Gastrocnemius medialis (tissue), 4 donors: Measurements from ENCODE around the gene EPN3. TPM values are rescaled to one million over a fixed set of nuclear protein-coding genes. Genes with fewer than 3 reads are reported as not detected.

Experiments
- ATAC-seq, 2 donors: fragments of 150-250 bp; one replicate each; pipeline ENCODE4 v1.9.1; 2016
- DNase-seq, 2 donors: peaks; one replicate each; pipeline ENCODE4 v3.0.0-alpha.2; 2019
- H3K27ac ChIP-seq, 4 donors: fragments of 200-600 bp; sonication (generic); 1 replicate in 1 of 4; 2 replicates in 3 of 4; pipeline ENCODE4 v1.5.1; 2016 to 2018; ENCODE audit warnings: mild to moderate bottlenecking in 2 of 4, moderate library complexity in 1 of 4
- H3K27me3 ChIP-seq, 3 donors: fragments of 200-600 bp; sonication (generic) in 2 of 3; 1 replicate in 1 of 3; 2 replicates in 2 of 3; pipeline versions ENCODE4 v1.5.1 to v1.6.0; 2016 to 2019; ENCODE audit warnings: mild to moderate bottlenecking in 1 of 3, moderate library complexity in 1 of 3
- H3K36me3 ChIP-seq, 2 donors: fragments of 200-600 bp; sonication (generic) in 1 of 2; one replicate each; pipeline ENCODE4 v1.5.1; 2017 to 2018
- H3K4me1 ChIP-seq, 2 donors: fragments of 200-600 bp; sonication (generic) in 1 of 2; one replicate each; pipeline ENCODE4 v1.5.1; 2016 to 2017; ENCODE audit warnings: mild to moderate bottlenecking in 2 of 2
- H3K4me3 ChIP-seq, 4 donors: fragments of 200-600 bp; sonication (generic) in 3 of 4; 1 replicate in 1 of 4; 2 replicates in 3 of 4; pipeline ENCODE4 v1.5.1; 2016 to 2019; ENCODE audit warnings: mild to moderate bottlenecking in 2 of 4
- H3K9me3 ChIP-seq, 3 donors: fragments of 200-600 bp; sonication (generic) in 2 of 3; 1 replicate in 1 of 3; 2 replicates in 2 of 3; pipeline ENCODE4 v1.5.1; 2016 to 2019
- CTCF ChIP-seq, 5 experiments: fragments of 450-650 bp in 3 of 5; fragments of 200-600 bp in 2 of 5; sonication (generic) in 2 of 5; IDR thresholded peaks in 4 of 5; conservative IDR thresholded peaks in 1 of 5; 1 replicate in 4 of 5; 2 replicates in 1 of 5; pipeline ENCODE4 v1.5.1; 2016 to 2019; ENCODE audit warnings: antibody characterized with exemption in 5 of 5, mild to moderate bottlenecking in 3 of 5, moderate library complexity in 3 of 5
- POLR2A ChIP-seq, 2 donors: fragments of 450-650 bp; IDR thresholded peaks; one replicate each; pipeline ENCODE4 v1.6.1; 2017; ENCODE audit warnings: antibody characterized with exemption in 2 of 2, mild to moderate bottlenecking in 2 of 2, moderate library complexity in 2 of 2
- in situ Hi-C, 4 donors: fragments of 200-750 bp; cut with MboI; loops; one replicate each; pipeline versions ENCODE4 v1.15.0 to v1.8.0; 2017; ENCODE audit warnings: low sequenced_read_pairs in 4 of 4
- intact Hi-C: fragments of 100-400 bp; cut with DNase I; formaldehyde crosslinking; loops from one replicate; pipeline ENCODE4 v1.15.1; 2023; ENCODE audit warnings: low total_unique reads
- total RNA-seq, 4 donors: library from RNA; depleted of rRNA; stranded (reverse); fragments of >200 nt; gene quantifications; one replicate each; pipeline versions ENCODE4 v1.1.0 to v1.2.3, GENCODE V29; 2016

Gene EPN3
- total RNA-seq, 4 donors from 2014 or later, result not detected

- no peak for ATAC-seq
Measured at GRCh38 chr17:50546701-50547034, 14.1 kb downstream of the EPN3 start.

DNA sequence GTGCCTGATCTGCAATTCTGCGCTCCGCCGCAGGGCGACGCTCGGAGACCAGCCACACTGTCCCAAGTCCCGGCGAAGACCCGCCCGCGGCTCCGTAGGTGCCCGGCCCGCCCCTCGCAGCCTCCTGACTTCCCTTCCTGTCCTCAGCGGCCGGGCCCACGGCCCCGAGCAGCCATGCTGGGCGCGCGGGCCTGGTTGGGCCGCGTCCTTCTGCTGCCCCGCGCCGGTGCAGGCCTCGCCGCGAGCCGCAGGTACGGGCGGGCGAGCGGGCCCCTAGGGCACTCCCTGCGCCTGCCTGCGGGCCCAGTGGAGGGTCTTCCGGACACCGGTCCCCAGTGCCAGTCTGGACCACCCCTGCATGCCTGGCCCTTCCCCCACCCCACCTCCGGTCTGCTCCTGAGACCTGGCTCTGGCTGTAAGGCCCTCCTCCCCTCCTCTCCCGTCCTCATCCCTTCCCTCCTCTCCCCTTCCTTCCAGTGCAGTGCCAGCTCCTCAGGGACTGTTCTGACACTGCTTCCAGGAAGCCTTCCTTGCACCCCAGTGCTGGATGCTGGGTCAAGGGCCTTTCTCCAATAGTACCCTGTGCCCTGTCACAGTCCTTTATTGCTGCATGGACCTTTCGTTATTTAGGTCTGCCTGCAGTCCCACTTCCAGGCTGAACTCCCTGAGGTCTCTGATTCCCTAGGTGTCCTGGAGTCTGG, 14.7 kb downstream of the EPN3 start, which contains the start of gene SPATA20:
SPATA20 (plus strand) TSS at position 140 of the 701 bp plus-strand sequence; CDS start at position 175, 35 bp downstream.
- Histone ChIP-seq H3K27ac (peak within 1 kb of the TSS; percentile 76 to 84 (median 82)), H3K4me1 (peaks cover 16 to 21% of the 10 kb centered on the region in 2 donors), H3K9me3 (no peaks in the 10 kb centered on the region), H3K27me3 (no peaks in the 10 kb centered on the region), H3K36me3 (peaks cover 0 to 8% of the 10 kb centered on the region in 2 donors), H3K4me3 (peak within 1 kb of the TSS; percentile 61 to 71 (median 67))
- TF ChIP-seq POLR2A (IDR thresholded peaks at IDR 0.05) (peak; percentile 70 to 84), CTCF (IDR thresholded peaks at IDR 0.05 in 4 of 5, conservative IDR thresholded peaks at IDR 0.05 in 1 of 5) (peak; percentile 96 to 100 (median 98))
- intact Hi-C loops, result loop anchor here (1.0 to 5.0 kb wide), 5 partner anchors 65 to 405 kb away; no protein-coding TSS in a partner anchor
- ATAC-seq (peak; percentile 77 to 80), DNase-seq (peak; percentile 87 to 90)
- in situ Hi-C loops, result loop anchor here (5.0 to 25.0 kb wide), 7 partner anchors 80 to 408 kb away; partner anchors contain the start of genes ABCC3 (in 1 of the 4) and WFIKKN2 (in 1 of the 4)

More at GRCh38 chr17:50546701-50547034, 14.1 kb downstream of the EPN3 start:
- intact Hi-C loops (loop anchor here (1.0 to 5.0 kb wide), 5 partner anchors 64 to 406 kb away; no protein-coding TSS in a partner anchor), in situ Hi-C loops (loop anchor here (5.0 to 25.0 kb wide), 7 partner anchors 81 to 408 kb away; partner anchors contain the start of genes ABCC3 (in 1 of the 4) and WFIKKN2 (in 1 of the 4))
- peaks cover 0 to 8% of the 10 kb centered on the region in 2 donors for H3K36me3 ChIP-seq
- peaks cover 16 to 22% of the 10 kb centered on the region in 2 donors for H3K4me1 ChIP-seq
- peak overlapping the region in 2 of 4 donors; percentile 64 to 70 for H3K4me3 ChIP-seq
- H3K9me3 ChIP-seq, result no peaks in the 10 kb centered on the region
- H3K27me3 ChIP-seq, result no peaks in the 10 kb centered on the region
- DNase-seq, result no peak
- H3K27ac ChIP-seq, result peak overlapping the region in 3 of 4 donors; percentile 76 to 84 (median 81)
- TF ChIP-seq POLR2A (IDR thresholded peaks at IDR 0.05) (no peak), CTCF (IDR thresholded peaks at IDR 0.05 in 4 of 5, conservative IDR thresholded peaks at IDR 0.05 in 1 of 5) (no peak)

DNA sequence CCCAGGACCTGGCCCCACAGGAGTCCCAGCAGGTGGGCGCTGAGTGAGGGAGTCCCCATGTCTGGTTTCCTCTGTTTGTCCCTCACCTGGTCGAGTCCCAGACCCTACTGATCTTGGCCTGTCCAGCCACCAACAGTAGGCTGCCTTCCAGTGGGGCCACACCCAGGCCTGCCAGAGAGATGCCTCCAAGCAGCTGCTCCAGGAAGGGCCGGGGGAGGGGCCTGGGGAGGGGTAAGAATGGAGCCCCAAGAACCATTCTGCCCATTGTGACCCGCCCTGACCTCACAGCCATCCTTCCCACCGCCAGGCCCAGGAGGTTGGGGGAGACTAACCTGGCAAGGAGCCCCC, 15.2 kb downstream of the EPN3 start:
- H3K27ac ChIP-seq, result peak overlapping the region; percentile 76 to 84 (median 82)
- ATAC-seq, result no peak
- in situ Hi-C loops, result loop anchor here (5.0 to 25.0 kb wide), 7 partner anchors 80 to 407 kb away; partner anchors contain the start of genes ABCC3 (in 1 of the 4) and WFIKKN2 (in 1 of the 4)

GRCh38 chr17:50548831-50549230, 16.3 kb downstream of the EPN3 start:
- Histone ChIP-seq H3K27me3 (no peaks in the 10 kb centered on the region), H3K9me3 (no peaks in the 10 kb centered on the region), H3K4me3 (no peak overlapping the region), H3K4me1 (peaks cover 10 to 14% of the 10 kb centered on the region in 2 donors), H3K36me3 (peaks cover 0 to 8% of the 10 kb centered on the region in 2 donors), H3K27ac (no peak overlapping the region)
- no peak for ATAC-seq
- TF ChIP-seq POLR2A (IDR thresholded peaks at IDR 0.05), result no peak
- no peak for TF ChIP-seq CTCF (IDR thresholded peaks at IDR 0.05 in 4 of 5, conservative IDR thresholded peaks at IDR 0.05 in 1 of 5)
- DNase-seq, result no peak
- in situ Hi-C loops, result loop anchor here (5.0 to 25.0 kb wide), 7 partner anchors 78 to 406 kb away; partner anchors contain the start of genes ABCC3 (in 1 of the 4) and WFIKKN2 (in 1 of the 4)
- intact Hi-C loops, result loop anchor here (5.0 kb wide), 1 partner anchor 403 kb away; no protein-coding TSS in a partner anchor

More for the DNA sequence above, 15.2 kb downstream of the EPN3 start:
- intact Hi-C loops, result loop anchor here (1.0 to 5.0 kb wide), 5 partner anchors 65 to 405 kb away; no protein-coding TSS in a partner anchor
- H3K27me3 ChIP-seq, result no peaks in the 10 kb centered on the region
- peaks cover 0 to 8% of the 10 kb centered on the region in 2 donors for H3K36me3 ChIP-seq
- TF ChIP-seq CTCF (IDR thresholded peaks at IDR 0.05 in 4 of 5, conservative IDR thresholded peaks at IDR 0.05 in 1 of 5) (no peak), POLR2A (IDR thresholded peaks at IDR 0.05) (no peak)
- H3K4me3 ChIP-seq, result peak overlapping the region; percentile 61 to 71 (median 67)
- peaks cover 11 to 16% of the 10 kb centered on the region in 2 donors for H3K4me1 ChIP-seq
- no peaks in the 10 kb centered on the region for H3K9me3 ChIP-seq
- peak in 1 of 2 donors; percentile 37 for DNase-seq
